Lower lobe of right lung (tissue), 2 donors: Measurements from ENCODE around the gene BNC2. TPM values are rescaled to one million over a fixed set of nuclear protein-coding genes. Genes with fewer than 3 reads are reported as not detected.

Source experiments
- ATAC-seq, 2 donors: fragments of 200-7000 bp; cut with Tn5 transposase; one replicate each; pipeline ENCODE4 v1.9.1; 2020 to 2022; ENCODE audit warnings: mild to moderate bottlenecking in 2 of 2, moderate library complexity in 2 of 2
- DNase-seq: peaks from one replicate; pipeline ENCODE4 v3.0.0-alpha.2; 2020
- H3K27ac ChIP-seq: fragments of 200-600 bp; one replicate; pipeline ENCODE4 v1.8.0; 2022
- H3K27me3 ChIP-seq: fragments of 200-600 bp; one replicate; pipeline ENCODE4 v1.8.0; 2022; ENCODE audit warnings: low read depth
- H3K36me3 ChIP-seq: fragments of 200-600 bp; one replicate; pipeline ENCODE4 v1.8.0; 2022; ENCODE audit warnings: mild to moderate bottlenecking
- H3K4me1 ChIP-seq: fragments of 200-600 bp; one replicate; pipeline ENCODE4 v1.8.0; 2022
- H3K4me3 ChIP-seq: fragments of 200-600 bp; one replicate; pipeline ENCODE4 v1.8.0; 2022; ENCODE audit warnings: mild to moderate bottlenecking
- H3K9me3 ChIP-seq: fragments of 200-600 bp; one replicate; pipeline ENCODE4 v1.8.0; 2022
- CTCF ChIP-seq: fragments of 200-600 bp; IDR thresholded peaks from one replicate; pipeline ENCODE4 v1.8.0; 2022; ENCODE audit warnings: antibody characterized with exemption, mild to moderate bottlenecking
- intact Hi-C: fragments of 100-400 bp; cut with DNase I; formaldehyde crosslinking; loops from one replicate; pipeline ENCODE4 v1.11.0; 2022
- total RNA-seq: library from RNA; stranded (reverse); fragmentation: NEBNext Ultra II Directional; extraction: Animal tissue kit (Norgen Biotek cat#: 25700); gene quantifications from one replicate; pipeline ENCODE4 v1.2.1, GENCODE V29; 2021
- donor health status: DM: no; HTN: yes; CAD: no; lungs with severe emphysema.

The BNC2 gene
- total RNA-seq, 1 donor from 2014 or later: 15.0 TPM

GRCh38 chr9:16681652-16681987, 188.8 kb downstream of the BNC2 start:
- Histone ChIP-seq H3K27me3 (no peaks in the 10 kb centered on the region), H3K27ac (no peak overlapping the region), H3K4me3 (no peak overlapping the region), H3K36me3 (no peaks in the 10 kb centered on the region), H3K4me1 (no peaks in the 10 kb centered on the region), H3K9me3 (no peaks in the 10 kb centered on the region)
- DNase-seq (no peak), ATAC-seq (no peak)
- no peak for TF ChIP-seq CTCF
- intact Hi-C loops: no loop called here

GRCh38 chr9:16680975-16681651, 189.4 kb downstream of the BNC2 start:
- Histone ChIP-seq H3K4me1 (no peaks in the 10 kb centered on the region), H3K36me3 (no peaks in the 10 kb centered on the region), H3K27me3 (no peaks in the 10 kb centered on the region), H3K27ac (no peak overlapping the region), H3K4me3 (no peak overlapping the region), H3K9me3 (no peaks in the 10 kb centered on the region)
- DNase-seq (no peak), ATAC-seq (peak in 1 of 2 donors; percentile 44)
- TF ChIP-seq CTCF: no peak
- intact Hi-C loops: no loop called here

- no peak for TF ChIP-seq CTCF
- Histone ChIP-seq H3K9me3 (no peaks in the 10 kb centered on the region), H3K4me1 (no peaks in the 10 kb centered on the region), H3K27ac (no peak overlapping the region), H3K36me3 (no peaks in the 10 kb centered on the region), H3K4me3 (no peak overlapping the region), H3K27me3 (no peaks in the 10 kb centered on the region)
- intact Hi-C loops: no loop called here
- no peak for DNase-seq
- ATAC-seq: no peak
Measured at GRCh38 chr9:16680541-16680940, 189.9 kb downstream of the BNC2 start.

GRCh38 chr9:16679327-16679821, 191.1 kb downstream of the BNC2 start:
- DNase-seq: no peak
- H3K27ac ChIP-seq: no peak overlapping the region

GRCh38 chr9:16676519-16676918, 194.0 kb downstream of the BNC2 start:
- H3K27ac ChIP-seq: no peak overlapping the region
- no peak for DNase-seq
- no peaks in the 10 kb centered on the region for H3K36me3 ChIP-seq
- H3K4me1 ChIP-seq: no peaks in the 10 kb centered on the region
- intact Hi-C loops: no loop called here
- H3K27me3 ChIP-seq: no peaks in the 10 kb centered on the region
- ATAC-seq: no peak
- no peaks in the 10 kb centered on the region for H3K9me3 ChIP-seq
- no peak for TF ChIP-seq CTCF
- no peak overlapping the region for H3K4me3 ChIP-seq

More at GRCh38 chr9:16679327-16679821, 191.1 kb downstream of the BNC2 start:
- Histone ChIP-seq H3K9me3 (no peaks in the 10 kb centered on the region), H3K36me3 (no peaks in the 10 kb centered on the region), H3K4me3 (no peak overlapping the region), H3K27me3 (no peaks in the 10 kb centered on the region), H3K4me1 (no peaks in the 10 kb centered on the region)
- intact Hi-C loops: no loop called here
- TF ChIP-seq CTCF: no peak
- no peak for ATAC-seq
